Stimulated activated CD4-positive, alpha-beta T cell treated with anti-CD3 and anti-CD28 coated beads, TNF-alpha, amount 100 ng/mL, for 48 hours (primary cell): ENCODE data around the gene COL13A1.

Source experiments
- DNase-seq, 3 donors: peaks; one replicate each; pipeline ENCODE4 v3.0.0-alpha.2; 2020; ENCODE audit warnings: low read depth in 3 of 3

COL13A1 gene

DNA sequence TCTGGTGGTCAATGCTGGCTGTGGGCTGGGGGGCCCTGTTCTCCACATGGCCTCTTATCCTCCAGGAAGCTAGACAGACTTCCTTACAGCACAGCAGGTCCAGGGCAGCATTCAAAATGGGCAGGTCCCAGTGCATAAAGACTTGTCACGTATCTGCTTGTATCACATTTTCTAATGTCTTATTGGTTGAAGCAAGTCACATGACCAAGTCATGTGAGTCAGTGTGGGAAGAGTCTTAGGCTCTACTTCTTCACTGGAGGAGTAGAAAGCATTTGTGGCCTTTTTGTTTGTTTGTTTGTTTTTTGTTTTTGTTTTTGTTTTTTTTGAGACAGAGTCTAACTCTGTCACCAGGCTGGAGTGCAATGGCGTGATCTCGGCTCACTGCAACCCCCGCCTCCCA is 104.7 kb downstream of the COL13A1 start:
- DNase-seq, result no peak

DNA sequence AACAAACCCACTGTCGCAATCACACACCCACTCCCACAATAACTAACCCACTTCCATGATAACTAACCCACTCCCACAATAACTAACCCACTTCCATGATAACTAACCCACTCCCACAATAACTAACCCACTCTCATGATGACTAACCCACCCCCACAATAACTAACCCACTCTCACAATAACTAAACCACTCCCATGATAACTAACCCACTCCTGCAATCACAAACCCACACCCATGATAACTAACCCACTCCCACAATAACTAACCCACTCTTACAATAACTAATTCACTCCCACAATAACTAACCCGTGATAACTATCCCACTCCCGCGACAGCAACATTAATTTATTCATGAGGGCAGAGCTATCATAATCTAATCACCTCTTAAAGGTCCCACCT is 105.8 kb downstream of the COL13A1 start:
- DNase-seq, result no peak

DNA sequence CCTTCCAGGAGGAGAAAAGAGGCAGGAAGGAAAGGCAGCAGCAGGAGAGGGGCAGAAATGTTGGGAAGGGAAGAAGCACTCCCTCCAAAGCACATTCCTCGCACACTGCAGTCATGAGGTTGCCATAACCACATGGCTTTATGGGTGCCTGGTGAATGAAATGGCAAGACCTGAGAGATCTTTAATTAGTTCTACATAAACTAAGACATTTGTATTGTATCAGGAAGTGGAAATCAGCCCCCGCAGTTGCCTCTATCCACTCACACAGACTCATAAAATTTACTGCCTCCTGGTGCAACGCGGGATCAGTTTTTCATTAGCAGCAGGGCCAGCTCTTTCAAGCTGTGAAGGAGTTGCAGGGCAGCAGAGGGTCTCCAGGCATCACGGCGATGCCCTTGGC is 106.4 kb downstream of the COL13A1 start:
- DNase-seq, result no peak

DNA sequence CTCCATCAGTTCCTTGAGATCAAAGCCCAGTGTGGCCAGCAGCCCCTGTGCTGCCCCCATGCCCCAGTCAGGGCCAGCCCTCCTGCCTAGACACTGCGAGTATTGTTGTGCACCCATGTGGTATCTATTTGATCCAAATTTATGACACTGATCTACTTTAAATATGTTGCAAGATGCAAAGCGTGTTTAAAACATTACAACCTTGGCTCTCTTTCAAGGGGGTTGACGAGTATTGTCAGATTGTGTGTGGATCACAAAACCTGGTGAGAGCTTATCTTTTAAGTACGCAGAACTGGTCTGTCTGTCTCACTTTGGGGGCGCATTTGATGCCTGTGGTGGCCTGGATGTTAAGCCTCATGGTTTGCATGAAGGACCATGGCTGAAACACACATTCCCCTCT is 108.9 kb downstream of the COL13A1 start:
- DNase-seq, result no peak

DNA sequence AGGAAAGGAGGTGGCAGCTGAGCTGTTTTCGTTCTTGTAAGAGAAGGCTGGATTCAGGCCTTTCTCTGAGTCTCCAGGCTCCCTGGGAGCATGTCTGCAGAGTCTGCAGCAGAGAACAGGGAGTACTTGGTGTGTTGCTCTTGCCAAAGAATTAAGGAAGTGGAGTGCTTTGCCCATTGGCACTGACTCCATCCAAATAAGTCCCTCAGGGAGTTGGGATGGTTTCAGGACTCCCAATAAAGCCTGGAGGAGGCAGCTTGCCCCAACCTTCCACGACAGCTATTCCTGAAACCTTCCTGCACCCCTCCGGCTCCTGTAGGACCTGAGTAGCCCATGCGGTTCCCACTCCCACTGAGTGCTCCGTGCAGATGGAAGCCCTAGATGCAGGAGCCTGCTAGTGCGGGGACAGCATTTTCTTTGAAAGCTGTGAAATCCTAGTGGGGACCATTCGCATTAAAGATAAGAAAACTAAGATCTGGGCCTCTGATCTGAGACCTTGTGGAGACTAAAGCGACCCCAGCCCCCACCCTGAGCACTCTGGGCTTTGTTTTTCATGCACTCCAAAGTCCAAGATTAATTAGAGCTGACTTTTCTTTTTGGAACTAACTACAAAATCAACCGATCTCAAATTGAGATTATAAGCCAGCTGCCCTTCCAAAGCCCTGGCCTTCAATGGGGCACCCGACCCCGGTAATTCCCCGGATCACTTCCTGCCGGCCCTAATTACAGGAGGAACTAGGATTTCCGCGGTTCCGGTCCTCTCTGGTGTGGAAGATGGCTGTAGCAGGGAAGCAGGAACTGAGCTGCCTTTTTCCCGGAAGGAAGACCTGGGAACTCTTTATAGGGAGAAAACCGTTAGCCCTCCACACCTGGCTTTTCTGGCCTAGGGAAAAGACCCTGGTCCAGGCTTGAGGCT is 110.2 kb downstream of the COL13A1 start:
- no peak for DNase-seq

DNA sequence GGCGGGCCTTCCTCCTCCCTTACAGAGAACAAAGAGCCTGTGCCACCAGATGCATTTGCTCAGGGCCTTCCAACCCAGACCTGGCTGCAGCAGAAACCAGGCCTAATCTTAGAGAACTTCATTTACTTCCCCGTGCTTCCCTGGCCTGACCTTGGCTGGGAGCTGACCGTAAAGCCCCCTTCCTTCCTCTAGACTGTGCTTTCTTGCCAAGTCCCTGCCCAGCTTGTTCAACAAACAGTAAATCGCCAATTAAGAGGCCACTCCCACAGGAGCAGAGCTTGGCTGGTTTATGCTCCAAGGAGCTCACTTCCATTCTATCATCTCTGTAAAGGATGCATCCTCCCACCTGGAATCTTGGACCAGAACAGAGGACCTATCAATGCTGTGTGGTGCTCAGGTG is 110.9 kb downstream of the COL13A1 start:
- no peak for DNase-seq

DNA sequence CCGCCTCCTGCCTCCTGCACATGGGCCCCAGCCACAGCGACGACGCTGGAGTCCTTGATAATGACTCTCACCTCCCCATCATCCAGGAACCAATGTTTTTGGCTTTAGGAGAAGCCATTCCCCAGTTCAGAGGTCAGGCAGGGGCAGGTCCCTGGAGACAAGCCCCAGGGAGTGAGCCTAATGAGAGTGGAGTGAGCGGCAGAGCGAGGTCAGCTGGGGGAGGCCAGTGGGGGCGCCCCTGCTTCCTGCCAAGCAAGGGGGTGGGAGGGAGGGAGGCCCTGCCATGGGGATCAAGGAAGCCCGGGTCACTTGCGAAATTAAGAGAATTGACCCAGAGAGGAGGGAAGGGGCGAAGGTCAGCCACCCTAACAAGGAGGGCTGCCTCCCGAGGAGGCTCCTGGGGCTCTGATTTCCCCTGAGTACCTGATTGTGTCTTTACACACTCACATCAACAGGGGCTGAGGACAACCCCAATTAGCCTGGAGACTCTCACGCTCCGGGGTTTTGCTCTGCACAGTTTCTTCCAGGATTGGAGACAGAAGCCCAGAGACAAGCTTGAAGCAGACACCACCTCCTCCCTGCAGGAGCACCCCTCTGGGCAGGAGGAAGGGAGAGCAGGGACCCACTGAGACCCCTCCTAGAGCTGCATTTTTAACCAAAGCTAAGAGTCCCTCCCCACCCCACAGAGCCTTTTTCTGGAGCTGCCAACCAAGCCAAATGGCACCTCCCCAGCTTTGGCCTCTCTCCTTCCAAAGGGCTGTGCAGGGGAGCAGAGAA is 112.1 kb downstream of the COL13A1 start:
- DNase-seq, result no peak

DNA sequence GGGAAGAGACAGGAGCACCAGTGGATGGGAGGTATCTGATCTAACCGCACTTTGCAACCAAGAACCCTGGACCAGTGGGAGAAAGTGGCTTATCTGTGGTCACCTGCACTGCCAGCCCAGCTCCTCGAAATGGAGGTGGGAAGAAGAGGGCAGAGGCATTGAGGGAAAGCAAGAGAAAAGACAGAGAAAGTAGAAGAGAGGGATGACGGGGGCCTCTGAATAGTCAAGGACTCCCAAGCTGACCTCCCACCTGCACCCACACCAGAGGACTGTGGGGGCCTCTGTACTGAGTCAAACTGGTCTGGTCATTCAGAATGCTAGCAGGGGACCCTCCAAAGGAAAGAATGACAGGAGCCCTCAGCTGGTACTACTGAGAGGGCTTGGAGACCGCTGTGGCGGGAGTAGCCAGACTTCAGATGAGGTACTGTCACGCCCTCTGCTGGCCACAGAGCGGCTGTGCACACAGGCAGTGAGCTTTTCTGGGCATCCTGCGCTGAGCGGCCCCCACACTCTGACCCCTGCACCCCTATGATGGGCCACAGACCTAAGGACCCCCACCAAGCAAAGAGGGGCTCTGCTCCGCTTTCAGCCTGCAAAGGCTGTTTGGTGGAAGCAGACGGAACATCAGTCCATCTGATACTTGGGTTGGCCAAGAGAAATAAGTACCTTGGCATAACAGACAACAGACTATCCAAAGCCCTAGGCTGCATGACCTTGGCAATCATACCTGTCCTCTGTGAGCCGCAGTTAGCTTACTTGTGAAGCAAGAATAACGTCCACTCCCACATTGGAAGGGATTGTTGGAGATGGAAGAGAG is 112.9 kb downstream of the COL13A1 start:
- peak; percentile 34 to 43 (median 37) for DNase-seq

DNA sequence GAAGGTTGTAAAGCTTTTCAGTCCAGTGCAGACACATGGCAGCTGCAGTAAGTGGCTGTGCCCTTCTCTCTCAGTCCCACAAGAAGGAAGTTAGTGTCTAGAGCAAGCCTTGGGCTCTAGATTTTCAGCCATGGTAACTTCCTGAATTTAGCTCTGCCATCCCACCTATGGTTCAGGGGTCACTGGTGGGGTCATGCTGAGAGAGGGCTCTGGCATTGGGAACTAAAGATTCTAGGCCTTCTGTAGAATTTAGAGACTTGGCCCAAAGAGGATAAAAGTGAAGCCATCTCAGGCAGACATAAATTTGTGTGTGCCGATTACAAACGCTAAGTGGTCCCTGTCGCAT is 113.5 kb downstream of the COL13A1 start:
- DNase-seq, result no peak

DNA sequence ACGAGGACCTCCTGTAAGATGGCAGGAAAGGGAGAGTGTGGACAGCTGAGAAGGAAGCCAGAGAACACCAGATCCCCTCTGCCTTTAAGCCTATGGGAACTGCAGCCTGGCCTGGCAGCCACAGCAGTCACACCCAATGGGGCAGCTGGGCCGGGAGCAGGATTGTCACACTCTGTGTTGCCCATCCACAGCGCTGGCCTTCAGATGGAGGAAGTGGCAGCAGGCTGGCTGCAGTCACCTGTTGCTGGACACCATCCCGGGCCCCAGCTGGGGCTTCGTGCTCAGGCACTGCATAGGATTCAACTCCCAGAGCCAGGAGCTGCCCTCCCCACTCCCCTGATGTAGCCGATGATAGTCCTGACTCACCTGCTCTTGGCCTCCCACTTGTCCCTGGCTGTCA is 114.4 kb downstream of the COL13A1 start:
- no peak for DNase-seq

DNA sequence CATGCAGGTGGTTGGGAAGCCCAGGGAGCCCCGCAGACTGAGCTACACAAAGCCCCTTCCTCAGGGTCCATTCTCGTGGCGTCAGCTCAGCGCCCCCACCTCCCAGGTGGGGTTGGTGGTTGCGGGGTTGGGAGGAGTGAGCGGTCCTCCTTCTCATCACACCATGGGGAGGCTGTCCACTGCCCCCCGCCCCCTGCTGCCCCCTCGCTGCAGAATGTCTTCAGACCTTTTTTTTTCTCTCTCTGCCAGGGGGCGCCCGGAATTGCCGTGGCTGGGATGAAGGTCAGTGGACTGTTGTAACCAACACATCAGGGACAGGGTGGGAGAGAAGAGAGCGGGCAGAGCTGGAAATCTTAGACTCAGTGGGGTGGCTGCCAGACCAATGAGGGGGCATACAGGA is 116.3 kb downstream of the COL13A1 start:
- DNase-seq, result no peak

DNA sequence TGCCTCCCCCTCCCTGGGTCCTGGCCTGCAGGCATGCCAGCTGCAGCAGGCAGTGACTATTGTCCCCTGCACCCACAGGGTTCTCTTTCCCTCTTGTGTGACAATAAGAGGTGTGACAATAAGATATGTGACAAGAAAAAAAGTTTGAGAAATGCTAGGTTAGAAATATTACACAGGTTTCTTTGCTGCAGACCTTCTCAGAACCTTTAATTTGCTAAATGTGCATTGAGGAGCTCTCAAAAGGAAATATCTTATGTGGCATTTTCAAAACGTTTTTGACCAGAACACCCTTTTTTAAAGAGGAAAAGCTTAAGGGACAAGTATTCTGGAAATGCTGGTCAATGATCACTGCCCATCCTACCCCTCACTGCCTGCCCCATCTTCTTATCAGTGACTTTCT is 117.5 kb downstream of the COL13A1 start:
- no peak for DNase-seq

DNA sequence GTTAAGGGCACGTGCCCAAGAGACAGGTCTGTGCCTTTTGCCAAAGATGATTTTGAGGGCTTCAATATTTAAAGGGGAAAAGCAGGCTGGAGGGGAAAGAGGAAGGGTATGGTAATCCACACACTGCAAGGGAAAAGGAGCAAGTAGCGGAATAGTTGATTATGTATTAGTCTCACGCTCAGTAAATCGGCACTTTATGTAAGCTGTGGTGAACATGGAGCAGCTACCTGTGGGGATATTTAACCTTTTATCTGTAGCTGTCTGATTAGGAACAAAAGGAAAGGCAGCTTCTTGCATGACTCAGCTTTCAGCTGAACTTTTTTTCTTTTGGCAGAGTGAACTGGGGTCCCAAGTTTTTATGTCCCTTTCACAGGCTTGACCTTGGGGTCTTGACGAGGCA is 123.4 kb downstream of the COL13A1 start:
- no peak for DNase-seq

DNA sequence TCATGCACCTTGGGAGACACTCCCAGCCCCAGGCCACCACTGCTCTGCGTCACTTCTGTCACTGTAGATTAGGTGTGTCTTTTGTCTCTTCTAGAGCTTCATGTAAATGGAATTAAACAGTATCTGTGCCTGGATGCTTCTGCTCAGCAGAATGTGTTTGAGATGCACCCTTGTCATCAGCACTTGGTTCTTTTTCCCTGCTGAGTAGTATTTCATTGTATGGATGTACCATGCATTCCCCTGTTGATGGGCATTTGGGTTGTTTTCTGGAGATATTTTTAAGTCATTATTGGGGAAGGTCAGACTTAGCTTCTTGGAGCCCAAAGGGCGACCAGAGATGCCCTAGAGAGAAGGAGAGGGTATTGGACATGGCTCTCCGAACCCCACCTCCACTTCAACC is 126.6 kb downstream of the COL13A1 start:
- no peak for DNase-seq

DNA sequence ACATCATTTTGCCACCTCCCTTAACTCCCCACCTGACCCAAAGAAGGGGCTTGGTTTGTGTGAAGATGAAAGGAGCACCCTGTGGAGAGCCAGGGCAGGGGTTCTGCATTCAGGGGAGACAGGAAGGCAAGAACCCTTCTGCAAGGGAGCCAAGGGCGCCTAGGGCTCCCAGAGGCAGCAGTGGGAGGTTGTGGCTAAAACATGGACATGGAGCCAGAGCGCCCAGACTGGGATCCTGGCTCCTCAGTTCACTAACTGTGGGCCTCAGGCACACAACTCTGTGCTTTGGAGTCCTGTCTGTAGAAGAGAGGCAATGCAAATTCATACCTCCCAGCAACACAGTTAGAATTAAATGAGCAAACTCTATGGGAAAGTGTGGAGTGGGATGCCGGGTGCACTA is 127.9 kb downstream of the COL13A1 start:
- no peak for DNase-seq

DNA sequence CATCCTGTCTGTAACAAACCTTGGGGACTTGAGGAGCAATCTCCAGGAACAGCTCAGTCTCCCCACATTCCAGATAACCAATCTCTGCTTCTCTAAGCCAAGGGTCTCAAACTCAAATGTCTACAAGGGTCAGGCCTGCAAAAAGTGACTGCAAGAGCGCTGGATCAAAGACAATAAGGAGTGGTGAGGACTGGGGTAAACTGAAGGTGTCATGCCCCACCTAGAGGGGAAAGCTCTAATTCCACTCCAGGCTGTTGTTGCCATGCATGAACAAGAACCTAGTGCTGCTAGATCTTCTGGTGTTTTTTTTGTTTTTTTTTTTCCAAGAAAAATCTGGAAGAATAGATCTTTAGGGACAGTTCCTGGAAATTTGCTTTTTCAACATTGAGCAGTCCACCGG is 133.1 kb downstream of the COL13A1 start:
- no peak for DNase-seq

DNA sequence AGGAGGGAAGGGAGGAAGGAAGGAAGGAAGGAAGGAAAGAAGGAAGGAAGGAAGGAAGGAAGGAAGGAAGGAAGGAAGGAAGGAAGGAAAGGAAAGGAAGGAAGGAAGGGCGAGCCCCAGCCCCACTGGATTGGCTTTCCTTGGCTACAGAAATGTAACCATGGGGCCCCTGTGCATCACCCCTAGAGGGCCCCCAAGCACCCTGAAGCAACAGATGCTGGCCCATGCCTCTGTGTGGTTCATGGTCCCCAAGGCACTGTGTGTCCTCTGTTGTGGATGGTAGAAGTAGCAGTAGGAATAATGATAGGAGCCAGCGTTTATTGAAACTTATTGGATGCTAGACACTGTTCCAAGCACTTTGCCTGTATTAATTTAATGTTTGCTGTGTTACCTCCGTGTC is 134.4 kb downstream of the COL13A1 start:
- no peak for DNase-seq

DNA sequence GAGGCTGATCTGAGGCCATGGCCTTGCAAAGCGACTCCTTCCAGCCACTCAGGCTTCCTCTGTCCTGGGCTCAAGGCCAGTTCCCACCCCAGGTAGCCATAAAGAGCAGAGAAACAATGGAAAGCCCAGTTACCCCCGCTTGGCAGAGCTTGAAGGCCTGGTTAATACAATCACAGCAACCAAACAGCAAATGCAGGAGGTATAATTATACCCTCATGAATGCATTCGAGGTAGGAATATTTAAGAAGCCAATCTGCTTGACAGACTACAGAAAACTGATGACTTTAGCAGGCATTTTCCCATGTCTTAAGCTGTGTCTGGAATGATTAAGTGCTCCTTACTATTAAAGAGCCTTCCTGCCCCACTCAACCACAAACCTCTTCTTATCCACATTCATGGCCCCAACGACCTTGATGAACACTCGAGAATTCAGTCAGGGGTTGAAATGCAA is 136.9 kb downstream of the COL13A1 start:
- DNase-seq, result no peak

DNA sequence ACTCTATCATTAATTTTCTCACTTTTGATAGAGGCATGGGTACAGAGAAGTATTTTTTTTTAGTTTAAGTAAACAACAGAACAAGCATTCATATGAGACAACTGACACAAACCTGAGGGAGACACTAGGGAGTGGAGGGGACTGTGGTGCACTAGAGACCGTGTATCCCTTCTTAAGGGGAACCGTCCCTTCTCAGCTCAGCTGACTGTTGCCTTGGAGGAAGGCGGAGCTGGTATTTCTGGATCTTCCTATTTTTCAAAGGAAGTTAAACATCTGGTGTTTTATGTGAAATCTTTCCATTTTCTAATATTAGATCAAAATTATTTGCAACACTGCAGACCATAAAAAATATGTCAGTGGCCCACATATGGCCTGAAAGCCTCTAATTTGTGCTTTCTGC is 137.4 kb downstream of the COL13A1 start:
- DNase-seq, result no peak

DNA sequence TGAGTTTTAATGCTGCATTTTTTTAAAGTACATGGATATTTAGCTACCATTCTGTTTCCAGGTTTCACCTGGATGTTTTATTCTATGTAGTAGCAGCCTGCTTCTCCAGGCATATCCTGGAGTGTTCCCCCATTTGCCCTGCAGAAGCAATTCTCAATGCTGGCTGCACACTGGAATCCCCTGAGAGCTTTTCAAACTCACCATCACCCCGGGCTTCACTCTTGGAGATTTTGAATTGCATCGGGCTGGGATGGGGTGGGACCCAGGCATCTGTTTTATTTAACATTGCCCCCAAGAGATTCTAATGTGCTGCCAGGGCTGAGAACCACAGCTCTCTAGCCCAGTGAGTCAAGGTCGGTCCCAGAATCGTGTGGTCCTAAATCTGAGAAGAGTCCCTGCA is 137.8 kb downstream of the COL13A1 start:
- DNase-seq, result no peak

DNA sequence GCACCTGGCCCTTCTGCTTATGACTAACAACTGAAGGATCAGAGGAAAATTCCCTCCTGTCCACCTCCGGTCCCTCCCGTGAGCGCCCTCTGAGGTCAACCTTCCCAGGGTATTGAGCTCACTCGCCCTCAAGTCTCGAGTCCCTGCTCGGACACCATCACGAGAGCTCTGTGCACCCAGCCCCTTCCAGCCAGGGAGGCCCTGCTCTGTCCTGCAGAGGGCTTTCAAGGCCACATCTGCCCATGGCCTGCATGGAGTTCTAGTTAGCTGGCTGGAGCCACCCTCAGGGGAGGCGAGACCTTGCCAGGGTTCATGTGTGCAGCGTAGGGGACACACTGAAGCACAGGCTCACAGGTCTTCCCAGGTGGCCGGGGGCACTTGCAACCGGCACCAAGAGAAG is 140.0 kb downstream of the COL13A1 start:
- DNase-seq, result no peak

DNA sequence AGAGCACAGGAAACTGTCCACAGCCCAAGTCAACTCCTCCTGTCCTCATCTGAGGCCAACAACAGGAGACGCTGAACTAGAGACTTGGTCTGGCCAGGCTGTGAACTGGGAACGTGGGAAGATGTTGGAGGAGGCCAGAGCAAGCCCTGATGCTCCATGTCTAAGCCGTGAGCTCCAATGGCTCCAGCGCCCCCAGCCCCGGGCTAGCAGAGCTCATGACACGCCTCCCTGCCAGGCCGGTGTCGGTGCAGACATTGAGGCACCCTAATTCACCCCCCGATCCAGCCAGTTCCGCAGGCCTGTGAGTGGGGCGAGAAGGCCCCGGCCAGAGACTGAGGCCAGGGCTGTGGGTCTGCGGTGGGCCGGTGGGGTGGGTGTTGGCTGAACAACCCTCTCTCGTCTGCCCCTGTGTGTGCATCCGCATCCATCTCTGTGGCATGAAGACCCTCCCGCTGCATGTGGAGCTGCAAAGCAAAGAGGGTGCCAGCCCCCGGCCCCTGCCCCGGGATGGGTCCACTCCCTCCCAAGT is 141.7 kb downstream of the COL13A1 start:
- DNase-seq, result no peak
